ENCODE results near the gene SPNS2.

SPNS2 gene

DNA sequence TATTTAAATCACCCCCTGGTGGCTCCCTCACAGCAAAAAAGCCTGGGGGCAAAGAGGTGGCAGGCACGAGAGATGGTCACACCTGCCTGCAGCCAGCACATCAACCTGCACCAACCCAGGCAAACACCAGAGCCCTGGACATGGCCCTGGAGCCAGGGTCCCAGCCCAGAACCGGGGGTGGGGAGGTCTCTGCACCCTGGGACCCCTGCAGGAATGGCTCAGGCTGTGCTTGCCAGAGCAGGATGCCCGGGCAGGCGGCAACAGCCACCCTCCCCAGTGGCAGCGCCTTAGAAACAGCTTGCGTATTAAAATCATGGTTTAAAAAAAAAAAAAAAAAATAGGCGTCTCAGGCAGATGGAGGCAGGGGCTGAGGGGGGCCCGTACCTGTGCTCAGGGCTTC, 40.3 kb downstream of the SPNS2 start:
- H3K4me3 ChIP-seq (ENCODE audit: low read length): no peak overlapping the region
- DNase-seq (ENCODE audit: low read depth): no peak
- no peak for TF ChIP-seq CTCF (conservative IDR thresholded peaks at IDR 0.05; ENCODE audit: low read depth, low read length)

- DNase-seq (ENCODE audit: low read depth): no peak
- H3K4me3 ChIP-seq (ENCODE audit: low read length): no peak overlapping the region
- no peak for TF ChIP-seq CTCF (conservative IDR thresholded peaks at IDR 0.05; ENCODE audit: low read depth, low read length)
Observed at GRCh38 chr17:4539576-4540223, 41.0 kb downstream of the SPNS2 start.

DNA sequence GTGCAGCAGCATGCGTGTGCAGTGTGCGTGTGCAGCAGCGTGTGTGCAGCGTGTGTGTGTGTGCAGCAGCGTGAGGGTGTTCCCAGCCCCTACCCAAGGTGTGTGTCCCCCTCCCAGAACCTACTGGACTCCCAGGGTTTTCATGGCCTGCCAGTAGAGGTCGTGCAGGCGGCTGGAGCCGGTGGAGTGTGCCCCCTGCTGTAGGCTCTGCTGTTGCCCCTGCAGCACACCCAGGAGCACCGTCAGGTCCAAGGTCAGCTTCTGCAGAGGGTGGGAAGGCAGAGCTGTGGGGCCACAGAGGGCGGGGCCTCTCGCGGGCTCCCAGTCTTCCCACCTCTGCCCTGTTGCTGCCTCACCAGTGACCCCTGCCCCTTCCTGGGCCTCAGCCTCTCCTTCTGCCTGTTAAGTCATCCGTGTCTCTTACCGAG, 41.6 kb downstream of the SPNS2 start:
- H3K4me3 ChIP-seq (ENCODE audit: low read length): no peak overlapping the region
- DNase-seq (ENCODE audit: low read depth): no peak
- TF ChIP-seq CTCF (conservative IDR thresholded peaks at IDR 0.05; ENCODE audit: low read depth, low read length): peak; percentile 64

DNA sequence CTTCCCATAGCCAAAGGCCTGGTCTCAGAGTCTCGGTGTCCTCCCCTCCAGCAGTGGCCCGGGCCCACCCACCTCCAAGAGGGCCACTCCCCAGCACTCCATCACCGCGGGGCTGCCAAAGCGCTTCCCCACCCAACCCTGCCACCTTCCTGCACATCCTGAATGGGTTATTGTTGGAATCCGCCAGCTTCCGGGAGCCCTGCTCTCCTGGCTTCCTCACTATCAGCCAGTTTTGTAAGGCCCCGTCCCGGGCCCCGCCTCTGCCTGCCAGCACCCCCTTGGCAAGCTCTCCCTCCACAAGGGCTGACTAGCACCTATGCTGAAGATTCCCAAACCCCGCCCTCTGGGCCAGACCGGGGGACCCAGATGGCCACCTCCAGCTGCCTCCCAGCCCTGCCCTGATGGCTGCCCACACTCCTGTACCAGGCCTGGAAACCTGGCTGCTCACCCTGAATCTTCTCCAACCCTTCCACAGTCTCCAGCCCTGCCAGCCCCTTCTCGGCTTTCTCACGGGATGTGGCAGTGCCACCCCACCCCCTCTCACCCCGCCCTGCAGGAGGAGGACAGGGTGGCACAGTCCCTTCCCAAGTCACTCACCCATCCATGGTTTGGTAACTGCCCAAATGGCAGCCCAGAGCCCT, 42.1 kb downstream of the SPNS2 start:
- H3K4me3 ChIP-seq (ENCODE audit: low read length): no peak overlapping the region
- no peak for DNase-seq (ENCODE audit: low read depth)
- no peak for TF ChIP-seq CTCF (conservative IDR thresholded peaks at IDR 0.05; ENCODE audit: low read depth, low read length)

DNA sequence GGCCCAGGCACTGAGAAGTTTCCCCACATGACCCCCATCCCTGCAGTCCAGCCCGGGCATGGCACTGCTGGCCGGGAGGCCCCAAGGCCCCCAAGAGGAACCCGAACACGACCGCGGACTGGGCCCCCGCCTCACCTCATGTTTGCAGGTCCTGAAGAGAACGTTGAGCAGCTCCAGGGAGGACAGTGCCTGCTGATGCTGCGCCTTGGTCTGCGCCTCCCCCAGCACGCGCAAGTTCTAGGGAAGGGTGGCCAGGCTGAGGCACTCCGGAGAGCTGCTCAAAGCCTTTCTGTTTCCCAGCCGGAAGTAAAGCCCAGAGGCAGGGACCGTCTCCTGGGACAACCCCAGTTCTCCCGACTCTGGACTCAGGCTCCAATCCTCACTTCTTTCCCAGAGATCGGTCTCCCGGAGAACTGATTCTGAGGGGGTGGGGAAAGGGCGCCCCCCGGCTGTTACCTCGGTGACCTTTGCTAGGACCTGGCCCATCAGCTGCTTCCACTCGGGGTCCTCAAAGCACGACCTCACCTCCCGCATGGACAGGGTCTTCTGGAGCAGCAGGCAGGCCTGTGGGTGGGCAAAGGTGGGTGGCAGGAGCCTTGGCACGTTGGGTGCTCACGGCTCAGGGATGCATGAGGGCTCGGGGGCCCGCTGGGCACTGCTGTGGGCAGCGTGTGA, 42.8 kb downstream of the SPNS2 start:
- peak; percentile 17 for TF ChIP-seq CTCF (conservative IDR thresholded peaks at IDR 0.05; ENCODE audit: low read depth, low read length)
- no peak overlapping the region for H3K4me3 ChIP-seq (ENCODE audit: low read length)
- no peak for DNase-seq (ENCODE audit: low read depth)

GRCh38 chr17:4542003-4542725, 43.5 kb downstream of the SPNS2 start:
- no peak for TF ChIP-seq CTCF (conservative IDR thresholded peaks at IDR 0.05; ENCODE audit: low read depth, low read length)
- H3K4me3 ChIP-seq (ENCODE audit: low read length): no peak overlapping the region
- DNase-seq (ENCODE audit: low read depth): no peak
